KMS-11 (cell line): Measurements from ENCODE around the gene PUS7.

ENCODE experiments used
- H2AFZ ChIP-seq: fragments of 200-600 bp; sonication (generic); 2 replicates; pipeline ENCODE4 v1.6.1; 2016; ENCODE audit warnings: antibody characterized with exemption, mixed run types, low read depth
- H3K27ac ChIP-seq: fragments of 200-600 bp; sonication (generic); 2 replicates; pipeline ENCODE4 v1.6.1; 2016; ENCODE audit warnings: mild to moderate bottlenecking, mixed run types
- H3K27me3 ChIP-seq: fragments of 200-600 bp; sonication (generic); 2 replicates; pipeline ENCODE4 v1.6.1; 2017; ENCODE audit warnings: mild to moderate bottlenecking, low read depth, mixed run types, moderate library complexity; ENCODE audit not compliant: insufficient read depth
- H3K36me3 ChIP-seq: fragments of 200-600 bp; sonication (generic); 2 replicates; pipeline ENCODE4 v1.6.1; 2017; ENCODE audit warnings: mild to moderate bottlenecking, mixed run types; ENCODE audit not compliant: insufficient read depth
- H3K4me1 ChIP-seq: fragments of 200-600 bp; sonication (generic); 2 replicates; pipeline ENCODE4 v1.6.1; 2016; ENCODE audit warnings: mild to moderate bottlenecking, low read depth, mixed run types; ENCODE audit not compliant: poor library complexity, severe bottlenecking
- H3K4me2 ChIP-seq: fragments of 200-600 bp; sonication (generic); 2 replicates; pipeline ENCODE4 v1.7.0; 2016; ENCODE audit warnings: mild to moderate bottlenecking, mixed run types
- H3K4me3 ChIP-seq: fragments of 200-600 bp; sonication (generic); IDR thresholded peaks from 2 replicates; pipeline ENCODE4 v1.6.1; 2017; ENCODE audit warnings: low read depth, low read length, mixed read lengths; ENCODE audit not compliant: insufficient read depth
- H3K79me2 ChIP-seq: fragments of 200-600 bp; sonication (generic); 2 replicates; pipeline ENCODE4 v1.6.1; 2016; ENCODE audit warnings: low read depth, mixed run types; ENCODE audit not compliant: insufficient read depth
- H3K9ac ChIP-seq: fragments of 200-600 bp; sonication (generic); 2 replicates; pipeline ENCODE4 v1.6.1; 2016; ENCODE audit warnings: mild to moderate bottlenecking, mixed run types
- H4K20me1 ChIP-seq: fragments of 200-600 bp; sonication (generic); 2 replicates; pipeline ENCODE4 v1.6.1; 2016; ENCODE audit warnings: mild to moderate bottlenecking, mixed run types; ENCODE audit not compliant: insufficient read depth
- TF ChIP-seq, protein P1 (sequence below): fragments of 200-600 bp; sonication (generic); conservative IDR thresholded peaks from 2 replicates; pipeline ENCODE4 v1.6.1; 2017; ENCODE audit warnings: low read depth, mild to moderate bottlenecking, antibody characterized with exemption, low read length, moderate library complexity, mixed read lengths

The PUS7 gene

DNA sequence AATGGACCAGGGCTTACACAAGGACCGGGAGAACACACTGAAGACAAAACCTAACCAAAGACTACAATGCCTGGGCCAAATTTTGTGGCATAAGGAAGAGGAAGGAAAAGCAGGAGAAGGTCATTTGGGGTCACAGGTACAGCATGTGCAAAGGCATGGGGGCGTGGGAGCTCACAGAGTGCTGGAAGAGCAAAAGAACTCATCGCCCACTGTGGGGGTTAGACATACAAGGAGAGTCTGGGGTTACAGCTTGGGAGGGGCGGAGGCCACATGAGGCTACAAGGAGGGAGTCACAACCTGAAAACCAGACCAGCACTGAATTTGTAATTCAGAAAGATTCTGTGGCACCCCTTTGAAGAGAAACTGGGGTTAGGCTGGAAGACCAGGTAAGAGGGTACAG is 9.7 kb downstream of the PUS7 start:
- Histone ChIP-seq H3K27ac (peak overlapping the region; percentile 56; the same call in 1 of the 2 replicates), H3K36me3 (no peaks in the 10 kb centered on the region)

DNA sequence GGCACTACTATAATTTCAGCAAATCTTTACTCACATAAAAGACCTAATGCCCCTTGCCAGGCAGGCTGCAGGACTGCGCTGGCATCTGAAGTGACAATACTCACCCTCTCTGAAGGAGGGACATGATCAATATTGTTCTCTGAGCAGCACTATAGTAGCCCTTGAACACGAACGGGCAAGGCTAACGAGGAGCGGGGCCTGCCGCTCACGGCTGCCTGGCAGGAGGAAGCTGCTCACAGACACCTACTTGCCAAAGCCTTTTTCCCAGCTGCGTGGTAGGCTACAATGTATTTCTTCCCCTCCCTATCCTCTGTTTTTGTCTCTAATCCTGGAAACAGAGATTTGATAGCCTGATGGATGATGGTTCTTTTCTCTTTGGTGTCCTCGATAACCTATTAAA is 19.9 kb downstream of the PUS7 start:
- H3K27me3 ChIP-seq = no peaks in the 10 kb centered on the region
- H3K27ac ChIP-seq = no peak overlapping the region
- H3K36me3 ChIP-seq = peaks cover 21% of the 10 kb centered on the region; the same call in 1 of the 2 replicates
- H3K4me2 ChIP-seq = no peak overlapping the region
- no peak overlapping the region for H3K4me3 ChIP-seq
- no peaks in the 10 kb centered on the region for H3K4me1 ChIP-seq
- no peak overlapping the region for H2AFZ ChIP-seq
- TF ChIP-seq, protein P1, sequence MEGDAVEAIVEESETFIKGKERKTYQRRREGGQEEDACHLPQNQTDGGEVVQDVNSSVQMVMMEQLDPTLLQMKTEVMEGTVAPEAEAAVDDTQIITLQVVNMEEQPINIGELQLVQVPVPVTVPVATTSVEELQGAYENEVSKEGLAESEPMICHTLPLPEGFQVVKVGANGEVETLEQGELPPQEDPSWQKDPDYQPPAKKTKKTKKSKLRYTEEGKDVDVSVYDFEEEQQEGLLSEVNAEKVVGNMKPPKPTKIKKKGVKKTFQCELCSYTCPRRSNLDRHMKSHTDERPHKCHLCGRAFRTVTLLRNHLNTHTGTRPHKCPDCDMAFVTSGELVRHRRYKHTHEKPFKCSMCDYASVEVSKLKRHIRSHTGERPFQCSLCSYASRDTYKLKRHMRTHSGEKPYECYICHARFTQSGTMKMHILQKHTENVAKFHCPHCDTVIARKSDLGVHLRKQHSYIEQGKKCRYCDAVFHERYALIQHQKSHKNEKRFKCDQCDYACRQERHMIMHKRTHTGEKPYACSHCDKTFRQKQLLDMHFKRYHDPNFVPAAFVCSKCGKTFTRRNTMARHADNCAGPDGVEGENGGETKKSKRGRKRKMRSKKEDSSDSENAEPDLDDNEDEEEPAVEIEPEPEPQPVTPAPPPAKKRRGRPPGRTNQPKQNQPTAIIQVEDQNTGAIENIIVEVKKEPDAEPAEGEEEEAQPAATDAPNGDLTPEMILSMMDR = no peak
- H3K9ac ChIP-seq = no peak overlapping the region
- H3K79me2 ChIP-seq = no peaks in the 10 kb centered on the region; the same call in 1 of the 2 replicates
- no peaks in the 10 kb centered on the region for H4K20me1 ChIP-seq

More for the DNA sequence above, 9.7 kb downstream of the PUS7 start:
- peaks cover 13% of the 10 kb centered on the region for H4K20me1 ChIP-seq
- peak overlapping the region; percentile 10; the same call in 1 of the 2 replicates for H3K9ac ChIP-seq
- H3K4me3 ChIP-seq = no peak overlapping the region
- no peaks in the 10 kb centered on the region for H3K27me3 ChIP-seq
- peaks cover 73% of the 10 kb centered on the region for H3K79me2 ChIP-seq
- TF ChIP-seq, protein P1 = no peak
- H2AFZ ChIP-seq = no peak overlapping the region
- peaks cover 34% of the 10 kb centered on the region for H3K4me1 ChIP-seq
- peak overlapping the region; percentile 73 for H3K4me2 ChIP-seq

DNA sequence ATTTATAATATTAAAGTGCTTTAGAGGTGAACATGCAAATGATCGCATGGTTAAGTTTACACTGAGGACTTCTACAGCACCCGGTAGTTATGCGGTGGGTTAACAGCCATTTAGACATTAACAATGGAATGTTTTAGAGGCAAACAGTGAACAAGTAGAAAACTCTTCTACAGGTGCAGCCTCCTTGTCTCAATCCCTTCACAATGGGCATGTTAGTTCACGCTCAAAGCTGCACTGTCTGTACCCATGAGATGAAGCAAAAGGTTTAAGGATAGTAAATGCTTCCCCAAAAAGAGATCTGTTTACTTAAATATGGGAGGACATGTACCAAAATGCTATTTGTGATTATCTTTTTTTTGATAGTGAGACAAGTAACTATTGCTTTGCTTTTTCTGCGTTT is 25.1 kb downstream of the PUS7 start:
- no peak overlapping the region for H3K4me2 ChIP-seq
- TF ChIP-seq, protein P1 = no peak
- H3K4me1 ChIP-seq = no peaks in the 10 kb centered on the region
- H3K36me3 ChIP-seq = peaks cover under 1% of the 10 kb centered on the region; the same call in 1 of the 2 replicates
- no peaks in the 10 kb centered on the region for H4K20me1 ChIP-seq
- H3K79me2 ChIP-seq = no peaks in the 10 kb centered on the region
- H3K27me3 ChIP-seq = no peaks in the 10 kb centered on the region
- no peak overlapping the region for H3K27ac ChIP-seq
- H3K4me3 ChIP-seq = no peak overlapping the region
- no peak overlapping the region for H3K9ac ChIP-seq
- H2AFZ ChIP-seq = no peak overlapping the region

DNA sequence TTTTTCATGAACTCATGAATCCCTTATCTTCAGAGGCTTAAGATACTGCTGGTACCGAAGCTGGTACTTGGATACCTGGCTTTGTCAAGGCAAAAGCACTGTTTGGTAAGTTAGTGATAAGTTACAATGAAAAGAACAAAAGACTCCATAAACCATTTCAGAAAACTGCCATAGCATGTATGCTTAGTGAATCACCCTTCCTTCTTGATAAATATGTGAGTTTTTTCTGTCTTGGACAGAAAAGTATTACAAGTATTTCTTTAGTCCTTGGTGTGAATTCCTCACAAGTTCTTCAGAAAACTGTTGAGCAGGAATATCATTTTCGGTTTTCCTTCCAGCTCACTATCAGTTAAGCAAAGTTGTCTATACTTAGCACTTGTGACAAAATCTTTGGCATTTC is 25.6 kb downstream of the PUS7 start:
- TF ChIP-seq, protein P1 = no peak
- H3K36me3 ChIP-seq = no peaks in the 10 kb centered on the region; the same call in 1 of the 2 replicates

DNA sequence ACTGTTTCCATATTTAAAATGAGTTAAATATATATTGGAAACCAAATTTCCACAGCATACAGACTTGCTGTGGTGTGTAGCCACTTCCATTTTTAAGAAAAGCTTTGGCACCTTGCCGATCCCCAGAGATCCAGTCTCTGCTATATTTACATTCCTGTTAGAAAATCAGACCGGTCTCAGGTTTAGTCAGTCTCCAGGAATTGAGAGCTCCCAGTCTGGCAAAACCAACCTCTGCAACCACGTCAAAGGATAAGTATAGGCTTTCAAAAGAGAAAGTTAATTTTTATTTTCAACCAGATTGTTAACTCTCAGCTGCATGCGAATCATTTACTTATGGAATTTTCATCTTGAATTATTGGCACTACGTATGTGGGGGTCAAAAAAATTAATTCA is 28.2 kb downstream of the PUS7 start:
- H3K4me3 ChIP-seq = no peak overlapping the region
- TF ChIP-seq, protein P1 = no peak
- no peaks in the 10 kb centered on the region for H3K79me2 ChIP-seq
- H3K4me2 ChIP-seq = no peak overlapping the region
- no peaks in the 10 kb centered on the region for H3K27me3 ChIP-seq
- no peak overlapping the region for H2AFZ ChIP-seq
- no peaks in the 10 kb centered on the region for H4K20me1 ChIP-seq
- H3K27ac ChIP-seq = no peak overlapping the region
- no peaks in the 10 kb centered on the region for H3K36me3 ChIP-seq
- no peak overlapping the region for H3K9ac ChIP-seq
- H3K4me1 ChIP-seq = no peaks in the 10 kb centered on the region

More for the DNA sequence above, 25.6 kb downstream of the PUS7 start:
- H4K20me1 ChIP-seq = no peaks in the 10 kb centered on the region
- no peaks in the 10 kb centered on the region for H3K4me1 ChIP-seq
- H3K4me3 ChIP-seq = no peak overlapping the region
- H3K27me3 ChIP-seq = no peaks in the 10 kb centered on the region
- no peak overlapping the region for H3K27ac ChIP-seq
- no peaks in the 10 kb centered on the region for H3K79me2 ChIP-seq
- no peak overlapping the region for H3K9ac ChIP-seq
- H3K4me2 ChIP-seq = no peak overlapping the region
- H2AFZ ChIP-seq = no peak overlapping the region
